Peyer's patch (tissue), 4 donors: Measurements from ENCODE around the gene PRM1.

Experiments used
- CTCF ChIP-seq, 6 experiments: fragments of 450-650 bp in 4 of 6; fragments of 200-600 bp in 2 of 6; sonication (generic) in 1 of 6; IDR thresholded peaks; one replicate each; pipeline ENCODE4 v1.5.1; 2017 to 2019; ENCODE audit warnings: antibody characterized with exemption in 6 of 6, mild to moderate bottlenecking in 3 of 6, moderate library complexity in 1 of 6
- POLR2A ChIP-seq, 2 donors: fragments of 450-650 bp; IDR thresholded peaks; one replicate each; pipeline ENCODE4 v1.5.1; 2017; ENCODE audit warnings: antibody characterized with exemption in 2 of 2, mild to moderate bottlenecking in 2 of 2, moderate library complexity in 2 of 2

DNA sequence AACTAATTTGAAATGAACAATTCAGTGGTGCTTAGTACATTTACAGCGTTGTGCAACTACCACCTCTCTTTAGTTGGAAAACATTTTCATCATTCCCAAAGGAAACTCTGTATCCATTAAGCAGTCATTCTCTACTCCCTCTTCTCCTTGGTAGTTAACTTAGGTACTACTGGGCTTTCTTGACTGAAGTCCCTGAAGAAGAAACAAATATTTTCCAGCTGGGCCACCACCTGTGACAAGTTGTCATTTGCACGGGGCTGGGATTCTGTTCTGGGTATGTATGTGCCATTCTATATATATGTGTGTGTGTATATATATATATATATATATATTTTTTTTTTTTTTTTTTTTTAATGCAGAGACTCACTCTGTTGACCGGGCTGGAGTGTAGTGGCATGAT, 48.8 kb upstream of the PRM1 start:
- TF ChIP-seq CTCF (IDR thresholded peaks at IDR 0.05): no peak
- no peak for TF ChIP-seq POLR2A (IDR thresholded peaks at IDR 0.05)
